H1 (cell line): Measurements from ENCODE around the gene TAS2R30. TPM values are rescaled to one million over a fixed set of nuclear protein-coding genes. Genes with fewer than 3 reads are reported as not detected.
"Not testable (repeated sequence)": the region's sequence is repeated elsewhere in the genome, so short reads cannot be mapped to it uniquely, and the experiment has no call there.

Experiments used
- CTCF ChIA-PET: fragments of 300-600 bp; sonication (Branson Sonifier 250); formaldehyde crosslinking; loops from one replicate; lab custom pipeline; 2021; ENCODE audit not compliant: partially characterized antibody; lab: Charles Lee
- POLR2A ChIA-PET: fragments of 300-600 bp; sonication (Branson Sonifier 250); formaldehyde crosslinking; loops from one replicate; lab custom pipeline; 2021; ENCODE audit warnings: inconsistent platforms; ENCODE audit not compliant: partially characterized antibody; lab: Charles Lee
- DNase-seq, 2 experiments: peaks; one replicate each; pipeline versions ENCODE4 v3.0.0 to v3.0.0-alpha.2; 2010 to 2022; ENCODE audit warnings: low spot score in 2 of 2, low read depth in 1 of 2, mixed read lengths in 1 of 2
- FAIRE-seq: peaks from 2 replicates; lab custom pipeline; 2011; peaks lifted over from hg19 to GRCh38; lab: Jason Lieb, UNC
- H2AFZ ChIP-seq: 2 replicates; pipeline ENCODE4 v1.8.1; 2012; ENCODE audit warnings: low read length, inconsistent platforms
- H2AK5ac ChIP-seq: 2 replicates; pipeline ENCODE4 v1.6.1; 2013; ENCODE audit warnings: low read depth, low read length
- H2BK120ac ChIP-seq: replicated peaks from 2 replicates; pipeline ENCODE3; 2013; ENCODE audit warnings: low read depth, low read length, inconsistent platforms
- H2BK12ac ChIP-seq: 2 replicates; pipeline ENCODE4 v1.6.1; 2013; ENCODE audit warnings: low read depth, low read length
- H2BK15ac ChIP-seq: 2 replicates; pipeline ENCODE4 v1.6.1; 2013; ENCODE audit warnings: low read length
- H2BK20ac ChIP-seq: 2 replicates; pipeline ENCODE4 v1.6.1; 2013; ENCODE audit warnings: low read length
- H2BK5ac ChIP-seq: 2 replicates; pipeline ENCODE4 v1.6.1; 2013; ENCODE audit warnings: low read depth, low read length
- H3K14ac ChIP-seq: 2 replicates; pipeline ENCODE4 v1.6.1; 2013; ENCODE audit warnings: inconsistent platforms; ENCODE audit not compliant: insufficient read length
- H3K18ac ChIP-seq: 2 replicates; pipeline ENCODE4 v1.6.1; 2013; ENCODE audit warnings: low read length; ENCODE audit errors: extremely low read depth
- H3K23ac ChIP-seq: 2 replicates; pipeline ENCODE4 v1.6.1; 2013; ENCODE audit warnings: inconsistent platforms; ENCODE audit not compliant: insufficient read length
- H3K23me2 ChIP-seq: 2 replicates; pipeline ENCODE4 v1.6.1; 2013; ENCODE audit warnings: low read depth, low read length
- H3K27ac ChIP-seq: 2 replicates; pipeline ENCODE4 v1.6.1; 2011; ENCODE audit warnings: low read depth, low read length, inconsistent platforms
- H3K27me3 ChIP-seq, 4 experiments: replicated peaks in 1 of 4; 1 replicate in 1 of 4; 2 replicates in 3 of 4; pipeline versions ENCODE4 v1.6.1 to v1.8.1; 2011 to 2013; ENCODE audit warnings: low read length in 3 of 4, mild to moderate bottlenecking in 3 of 4, inconsistent platforms in 2 of 4, mixed read lengths in 2 of 4, moderate library complexity in 1 of 4; ENCODE audit not compliant: control insufficient read depth in 3 of 4, insufficient read depth in 3 of 4; ENCODE audit errors: extremely low read depth in 1 of 4
- H3K36me3 ChIP-seq, 4 experiments: 2 replicates each; pipeline versions ENCODE4 v1.6.1 to v1.8.1; 2011 to 2013; ENCODE audit warnings: mild to moderate bottlenecking in 4 of 4, low read length in 3 of 4, moderate library complexity in 2 of 4, control low read depth in 1 of 4, inconsistent platforms in 1 of 4; ENCODE audit not compliant: insufficient read depth in 4 of 4, control insufficient read depth in 2 of 4
- H3K4ac ChIP-seq: replicated peaks from 2 replicates; pipeline ENCODE3; 2013; ENCODE audit warnings: low read length, low read depth, mixed read lengths, inconsistent platforms; ENCODE audit not compliant: insufficient read length
- H3K4me1 ChIP-seq, 4 experiments: replicated peaks in 1 of 4; 1 replicate in 1 of 4; 2 replicates in 3 of 4; pipeline versions ENCODE4 v1.6.1 to v1.8.1; 2011 to 2013; ENCODE audit warnings: low read length in 3 of 4, inconsistent platforms in 2 of 4, mixed read lengths in 1 of 4; ENCODE audit not compliant: insufficient read depth in 4 of 4, control insufficient read depth in 3 of 4
- H3K4me2 ChIP-seq, 2 experiments: 2 replicates each; pipeline versions ENCODE4 v1.6.1 to v1.8.1; 2011 to 2013; ENCODE audit warnings: low read depth in 2 of 2, low read length in 2 of 2, control low read depth in 1 of 2, inconsistent platforms in 1 of 2, mild to moderate bottlenecking in 1 of 2; ENCODE audit not compliant: insufficient read depth in 1 of 2
- H3K4me3 ChIP-seq, 4 experiments: fragments of 200-600, 300-600 bp in 1 of 4; sonication (generic), shearing (Covaris generic), sonication (Bioruptor Twin) in 1 of 4; 2 replicates each; pipeline versions ENCODE4 v1.5.1 to v1.8.1; 2011 to 2016; ENCODE audit warnings: low read length in 4 of 4, low read depth in 3 of 4, control low read depth in 2 of 4, inconsistent platforms in 2 of 4, mild to moderate bottlenecking in 2 of 4, mixed read lengths in 1 of 4, moderate library complexity in 1 of 4; ENCODE audit not compliant: insufficient read depth in 2 of 4; ENCODE audit errors: extremely low read depth in 1 of 4
- H3K56ac ChIP-seq: replicated peaks from 2 replicates; pipeline ENCODE3; 2013; ENCODE audit warnings: low read depth, mild to moderate bottlenecking, mixed read lengths, low read length, inconsistent platforms; ENCODE audit not compliant: insufficient read length
- H3K79me1 ChIP-seq: 2 replicates; pipeline ENCODE4 v1.6.1; 2013; ENCODE audit warnings: low read depth, low read length, control low read depth
- H3K79me2 ChIP-seq, 2 experiments: 2 replicates each; pipeline versions ENCODE4 v1.6.1 to v1.8.1; 2012 to 2013; ENCODE audit warnings: low read length in 2 of 2, mild to moderate bottlenecking in 2 of 2, inconsistent platforms in 1 of 2; ENCODE audit not compliant: insufficient read depth in 2 of 2, control insufficient read depth in 1 of 2
- H3K9ac ChIP-seq, 4 experiments: replicated peaks in 1 of 4; 1 replicate in 1 of 4; 2 replicates in 3 of 4; pipeline versions ENCODE4 v1.6.1 to v1.8.1; 2011 to 2013; ENCODE audit warnings: low read depth in 3 of 4, low read length in 3 of 4, control low read depth in 2 of 4, mild to moderate bottlenecking in 2 of 4, moderate library complexity in 2 of 4, inconsistent platforms in 1 of 4; ENCODE audit errors: extremely low read depth in 1 of 4
- H3K9me3 ChIP-seq, 2 experiments: 2 replicates each; pipeline versions ENCODE4 v1.6.1 to v1.8.1; 2012 to 2013; ENCODE audit warnings: mild to moderate bottlenecking in 2 of 2, moderate library complexity in 2 of 2, control low read depth in 1 of 2, inconsistent platforms in 1 of 2, low read depth in 1 of 2, low read length in 1 of 2, mixed read lengths in 1 of 2; ENCODE audit not compliant: insufficient read depth in 2 of 2
- H4K20me1 ChIP-seq, 2 experiments: replicated peaks in 1 of 2; 2 replicates each; pipeline versions ENCODE3 to v1.8.1; 2011 to 2013; ENCODE audit warnings: inconsistent platforms in 2 of 2, low read length in 2 of 2, mild to moderate bottlenecking in 1 of 2; ENCODE audit not compliant: insufficient read depth in 2 of 2, control insufficient read depth in 1 of 2
- H4K5ac ChIP-seq: 2 replicates; pipeline ENCODE4 v1.6.1; 2013; ENCODE audit warnings: low read length, low read depth, mixed read lengths, inconsistent platforms; ENCODE audit not compliant: insufficient read length
- H4K8ac ChIP-seq: 2 replicates; pipeline ENCODE4 v1.8.0; 2013; ENCODE audit warnings: mild to moderate bottlenecking, moderate library complexity, low read length, inconsistent platforms; ENCODE audit not compliant: insufficient read depth; ENCODE audit errors: extremely low read depth
- H4K91ac ChIP-seq: replicated peaks from 2 replicates; pipeline ENCODE3; 2013; ENCODE audit warnings: low read length, mixed read lengths, inconsistent platforms; ENCODE audit not compliant: insufficient read length
- BACH1 ChIP-seq: IDR thresholded peaks from 2 replicates; pipeline ENCODE4 v1.6.1; 2012; ENCODE audit warnings: low read length, improper control_type of control experiment
- NANOG ChIP-seq: IDR thresholded peaks from 2 replicates; pipeline ENCODE4 v1.6.1; 2011; ENCODE audit warnings: low read length, low read depth, mild to moderate bottlenecking, inconsistent platforms; ENCODE audit not compliant: insufficient read depth, poor library complexity, severe bottlenecking
- SUZ12 ChIP-seq: fragments of 200-600 bp; sonication (generic); IDR thresholded peaks from 2 replicates; pipeline ENCODE4 v1.6.1; 2012; ENCODE audit warnings: mild to moderate bottlenecking, inconsistent platforms, low read length, moderate library complexity, mixed read lengths
- WGBS, 2 experiments: shearing (Covaris generic) in 1 of 2; methylation state at CpG; one replicate each; pipeline versions ENCODE4 v1.1.6 to v1.1.7; 2013 to 2015; ENCODE audit warnings: low lambda C conversion rate in 2 of 2, mixed read lengths in 2 of 2, inconsistent platforms in 1 of 2, low coverage in 1 of 2, missing lambda C conversion rate in 1 of 2; ENCODE audit not compliant: insufficient replicate concordance in 2 of 2, insufficient coverage in 1 of 2, insufficient read length in 1 of 2; ENCODE audit errors: extremely low coverage in 1 of 2, missing lambda C conversion rate in 1 of 2; 5-methylcytosine and 5-hydroxymethylcytosine counted together
- polyA plus RNA-seq, 7 experiments: library from polyadenylated mRNA; depleted of rRNA in 3 of 7; stranded (reverse) in 5 of 7; unstranded in 2 of 7; fragments of >200 nt in 5 of 7; fragments of 200-250 nt in 2 of 7; gene quantifications; 1 replicate in 5 of 7; 2 replicates in 1 of 7; 4 replicates in 1 of 7; pipeline versions ENCODE4 v1.2.1 to v1.2.3, GENCODE V29; 2011 to 2013; ENCODE audit warnings: missing spikeins in 2 of 7, mixed read lengths in 2 of 7
- total RNA-seq: library from RNA; stranded (reverse); fragmentation: NEBNext Ultra II Directional; extraction: Animal tissue kit (Norgen Biotek cat#: 25700); gene quantifications from 2 replicates; pipeline ENCODE4 v1.2.1, GENCODE V29; 2021

The TAS2R30 gene
- total and polyA plus RNA-seq, 2 of the 8 experiments (the other 6 are each of a cell fraction or from before 2014, with no cell fraction given), result 0.33 to 1.0 TPM

DNA sequence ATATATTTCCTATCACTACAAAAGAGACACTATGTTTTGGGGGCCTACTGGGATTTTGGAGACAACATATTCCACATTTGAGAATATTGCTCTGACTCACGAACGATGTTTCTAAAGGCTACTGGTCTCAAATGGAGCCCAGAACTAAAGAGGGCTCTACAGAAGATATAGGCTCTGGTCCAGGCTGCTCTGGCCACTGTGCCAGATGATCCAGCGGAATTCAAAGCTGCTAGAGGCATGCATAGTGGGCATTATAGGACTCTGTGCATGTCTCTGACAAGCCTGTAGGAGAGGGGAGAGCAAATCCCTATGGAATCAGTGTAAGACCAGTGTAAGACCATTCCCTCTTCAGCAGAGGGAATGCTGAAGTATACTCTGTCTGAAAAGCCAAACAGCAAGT lies 4.1 kb downstream of the TAS2R30 start (continued):
- TF ChIP-seq SUZ12, result no peak
- no peak for TF ChIP-seq BACH1
- TF ChIP-seq NANOG, result no peak

DNA sequence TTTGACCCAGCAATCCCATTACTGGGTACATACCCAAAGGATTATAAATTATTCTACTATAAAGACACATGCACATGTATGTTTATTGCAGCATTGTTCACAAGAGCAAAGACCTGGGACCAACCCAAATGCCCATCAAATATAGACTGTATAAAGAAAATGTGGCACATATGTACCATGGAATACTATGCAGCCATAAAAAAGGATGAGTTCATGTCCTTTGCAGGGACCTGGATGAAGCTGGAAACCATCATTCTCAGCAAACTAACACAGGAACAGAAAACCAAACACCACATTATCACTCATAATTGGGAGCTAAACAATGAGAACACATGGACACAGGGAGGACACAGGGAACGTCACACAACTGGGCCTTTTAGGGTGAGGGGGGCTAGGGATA lies 20.3 kb downstream of the TAS2R30 start:
- H3K4me1 ChIP-seq, H4K91ac ChIP-seq, H3K9me3 ChIP-seq, H3K4me3 ChIP-seq, H3K56ac ChIP-seq, H2BK12ac ChIP-seq, H2AK5ac ChIP-seq, H4K8ac ChIP-seq, H2BK120ac ChIP-seq, H2BK20ac ChIP-seq, H2AFZ ChIP-seq, H2BK15ac ChIP-seq, H3K4me2 ChIP-seq, FAIRE-seq, H3K36me3 ChIP-seq, H4K5ac ChIP-seq, H3K4ac ChIP-seq, H3K27ac ChIP-seq, H3K23ac ChIP-seq, H2BK5ac ChIP-seq, DNase-seq, H3K18ac ChIP-seq, H4K20me1 ChIP-seq, H3K14ac ChIP-seq, H3K9ac ChIP-seq, POLR2A ChIA-PET, H3K23me2 ChIP-seq, H3K27me3 ChIP-seq, CTCF ChIA-PET, H3K79me1 ChIP-seq: not testable (repeated sequence)
- 81% methylated on average over 1 of the region's 1 CpG; no CpG with 5 or more reads in 1 of the 2 experiments for WGBS, 2 experiments
- H3K79me2 ChIP-seq, result peaks cover 4 to 92% of the 10 kb centered on the region in 2 experiments; a peak in 3 of 4 replicates
